Fibroblast of villous mesenchyme (primary cell): ENCODE measurements around the gene IGSF9B. TPM values are rescaled to one million over a fixed set of nuclear protein-coding genes. Genes with fewer than 3 reads are reported as not detected.

Experiments
- DNase-seq: peaks from one replicate; pipeline ENCODE4 v3.0.0-alpha.2; 2010; ENCODE audit warnings: low read depth
- H3K4me3 ChIP-seq: 2 replicates; pipeline ENCODE4 v1.5.1; 2011; ENCODE audit warnings: low read depth, mild to moderate bottlenecking, low read length
- total RNA-seq: library from RNA; depleted of rRNA; stranded (reverse); fragments of >200 nt; gene quantifications from 2 replicates; pipeline ENCODE4 v1.2.3, GENCODE V29; 2012
- TF ChIP-seq, protein P1 (sequence below): IDR thresholded peaks from 2 replicates; pipeline ENCODE4 v1.5.1; 2012; ENCODE audit warnings: low read depth, mild to moderate bottlenecking, low read length; ENCODE audit not compliant: insufficient read depth

The IGSF9B gene
- total RNA-seq, 1 donor, result under 0.01 TPM

DNA sequence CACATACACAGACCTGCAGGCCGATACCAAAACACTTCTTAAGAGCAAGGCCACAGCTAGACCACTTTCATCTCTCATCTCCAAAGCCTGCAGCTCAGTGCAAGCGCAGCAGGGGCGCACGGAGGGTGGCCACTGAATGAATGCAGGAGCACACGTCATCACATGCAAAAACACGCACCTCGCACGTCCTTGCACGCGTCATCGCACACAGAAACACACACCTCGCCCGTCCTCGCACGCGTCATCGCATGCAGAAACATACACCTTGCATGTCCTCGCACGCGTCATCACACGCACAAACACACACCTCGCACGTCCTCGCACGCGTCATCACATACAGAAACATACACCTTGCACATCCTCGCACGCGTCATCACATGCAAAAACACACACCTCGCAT lies 17.2 kb downstream of the IGSF9B start:
- H3K4me3 ChIP-seq, result no peak overlapping the region
- TF ChIP-seq, protein P1, sequence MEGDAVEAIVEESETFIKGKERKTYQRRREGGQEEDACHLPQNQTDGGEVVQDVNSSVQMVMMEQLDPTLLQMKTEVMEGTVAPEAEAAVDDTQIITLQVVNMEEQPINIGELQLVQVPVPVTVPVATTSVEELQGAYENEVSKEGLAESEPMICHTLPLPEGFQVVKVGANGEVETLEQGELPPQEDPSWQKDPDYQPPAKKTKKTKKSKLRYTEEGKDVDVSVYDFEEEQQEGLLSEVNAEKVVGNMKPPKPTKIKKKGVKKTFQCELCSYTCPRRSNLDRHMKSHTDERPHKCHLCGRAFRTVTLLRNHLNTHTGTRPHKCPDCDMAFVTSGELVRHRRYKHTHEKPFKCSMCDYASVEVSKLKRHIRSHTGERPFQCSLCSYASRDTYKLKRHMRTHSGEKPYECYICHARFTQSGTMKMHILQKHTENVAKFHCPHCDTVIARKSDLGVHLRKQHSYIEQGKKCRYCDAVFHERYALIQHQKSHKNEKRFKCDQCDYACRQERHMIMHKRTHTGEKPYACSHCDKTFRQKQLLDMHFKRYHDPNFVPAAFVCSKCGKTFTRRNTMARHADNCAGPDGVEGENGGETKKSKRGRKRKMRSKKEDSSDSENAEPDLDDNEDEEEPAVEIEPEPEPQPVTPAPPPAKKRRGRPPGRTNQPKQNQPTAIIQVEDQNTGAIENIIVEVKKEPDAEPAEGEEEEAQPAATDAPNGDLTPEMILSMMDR, result no peak
- no peak for DNase-seq

DNA sequence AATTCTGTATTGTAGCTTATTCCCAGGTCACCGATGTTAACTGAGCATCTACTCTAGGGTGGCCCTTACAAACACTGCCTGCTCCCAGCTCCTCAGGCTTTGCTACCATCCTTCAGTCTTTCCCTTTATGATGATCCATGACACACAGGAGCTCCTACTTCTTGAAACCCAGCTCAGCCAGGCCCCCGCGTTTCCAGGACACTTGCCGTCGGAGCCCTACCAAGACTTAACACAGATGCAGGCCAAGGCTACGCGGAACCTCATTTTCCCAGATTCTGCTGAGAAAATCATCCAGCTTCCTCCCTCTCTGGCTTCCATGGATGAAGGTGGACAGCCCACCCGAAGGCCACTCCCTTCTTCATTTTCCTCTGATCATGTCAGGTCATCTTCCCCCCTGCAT lies 18.6 kb downstream of the IGSF9B start:
- no peak for DNase-seq
- H3K4me3 ChIP-seq, result no peak overlapping the region
- TF ChIP-seq, protein P1, result no peak

DNA sequence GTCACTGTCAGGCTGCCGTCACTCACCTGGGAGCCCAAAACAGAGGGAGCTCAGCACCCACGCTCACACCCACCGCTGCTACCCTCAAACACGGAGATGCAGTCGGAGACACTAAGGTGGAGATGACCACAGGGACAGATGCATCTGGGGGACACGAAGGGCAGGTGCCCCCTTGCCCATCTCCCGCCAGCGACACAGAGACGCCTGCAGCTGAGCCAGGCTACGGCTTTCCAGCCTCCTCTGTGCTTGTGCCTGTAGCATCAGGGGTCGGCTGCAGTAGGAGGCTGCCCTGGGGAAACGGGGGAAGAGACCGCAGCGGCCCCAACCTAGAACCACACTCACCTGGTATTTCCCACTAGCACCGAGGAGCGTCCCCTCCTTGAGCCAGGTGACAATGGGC lies 19.3 kb downstream of the IGSF9B start:
- TF ChIP-seq, protein P1, result no peak
- no peak for DNase-seq
- H3K4me3 ChIP-seq, result no peak overlapping the region

DNA sequence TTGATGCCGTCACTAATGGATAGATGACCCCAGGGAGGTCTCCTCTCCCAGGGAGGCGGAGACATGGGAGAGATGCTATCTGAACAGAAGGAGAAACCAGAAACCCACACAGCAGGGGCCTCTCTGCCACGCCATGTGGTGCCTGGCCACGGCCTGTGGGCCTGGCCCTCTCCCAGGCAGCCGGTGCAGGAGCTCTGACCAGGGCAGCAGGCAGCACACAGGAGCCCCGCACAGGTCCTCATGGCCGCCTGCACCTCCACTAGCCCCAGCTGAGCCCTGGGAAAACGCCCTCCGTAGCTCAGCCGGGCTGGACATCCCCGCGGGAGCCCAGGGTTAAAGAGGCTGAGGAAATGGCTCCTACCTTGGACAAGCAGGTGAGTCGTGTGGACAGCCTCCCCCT lies 19.8 kb downstream of the IGSF9B start:
- no peak for DNase-seq
- H3K4me3 ChIP-seq, result no peak overlapping the region
- TF ChIP-seq, protein P1, result no peak

DNA sequence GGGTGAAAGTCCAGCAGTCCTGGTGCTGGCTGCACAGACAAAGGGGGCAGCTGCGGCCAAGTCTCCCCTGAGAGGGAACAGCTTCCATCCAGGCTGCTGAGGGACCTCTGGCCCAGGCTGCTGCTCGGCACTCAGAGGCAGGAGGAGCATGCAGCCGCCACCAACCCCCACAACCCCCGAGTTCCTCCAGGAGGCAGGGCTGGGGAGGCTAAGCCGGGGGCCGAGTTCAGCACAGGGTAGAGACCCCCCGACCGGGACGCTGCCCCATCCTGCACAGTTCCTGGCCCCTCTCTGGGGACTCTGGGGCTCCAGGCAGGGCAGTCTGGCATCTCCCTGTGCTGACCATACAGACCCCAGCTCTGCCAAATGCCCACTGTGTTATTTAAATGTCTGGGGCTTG lies 20.2 kb downstream of the IGSF9B start:
- TF ChIP-seq, protein P1, result no peak
- H3K4me3 ChIP-seq, result no peak overlapping the region
- DNase-seq, result no peak

DNA sequence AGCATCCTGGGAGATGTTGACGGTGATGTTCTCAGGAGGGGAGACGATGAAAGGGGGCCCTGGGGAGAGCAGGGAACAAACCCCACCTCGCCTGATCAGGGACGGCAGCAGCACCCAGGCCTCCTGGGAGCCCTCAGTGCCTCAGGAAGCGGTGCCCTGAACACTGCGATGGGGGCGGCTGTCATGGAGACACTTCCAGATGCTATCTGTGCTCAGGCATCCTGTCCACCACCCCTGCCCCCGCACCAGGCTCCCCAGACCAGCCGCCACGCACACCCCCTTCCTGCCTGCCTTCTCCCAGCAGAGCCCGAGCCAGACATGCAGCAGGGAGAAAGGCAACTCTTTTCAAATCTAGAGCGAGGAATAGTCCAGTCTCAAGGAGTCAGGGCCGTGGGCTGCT lies 20.6 kb downstream of the IGSF9B start:
- H3K4me3 ChIP-seq, result no peak overlapping the region
- no peak for DNase-seq
- TF ChIP-seq, protein P1, result no peak

DNA sequence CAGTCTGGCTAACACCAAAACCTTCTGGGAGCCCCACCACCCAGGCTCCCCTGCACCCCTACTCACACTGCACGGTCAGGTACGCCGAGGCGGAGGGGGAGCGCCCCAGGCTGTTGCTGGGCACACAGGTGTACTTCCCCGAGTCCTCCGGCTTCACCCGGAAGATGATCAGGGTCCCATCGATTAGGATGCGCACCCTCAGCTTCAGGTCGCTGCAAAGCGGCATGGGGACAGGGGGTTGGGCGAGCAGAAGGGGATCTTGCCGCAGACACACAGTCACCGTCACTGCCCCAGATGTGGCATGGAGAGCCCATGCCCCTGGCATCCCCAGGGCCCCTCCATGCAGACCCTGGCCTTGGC lies 21.2 kb downstream of the IGSF9B start:
- TF ChIP-seq, protein P1, result no peak
- no peak for DNase-seq
- no peak overlapping the region for H3K4me3 ChIP-seq
